Measurements from ENCODE around the gene LAMA2.

GRCh38 chr6:129115471-129115870 is 232.5 kb downstream of the LAMA2 start:
- no peak for TF ChIP-seq POLR2A (IDR thresholded peaks at IDR 0.05)
- TF ChIP-seq, protein P1, sequence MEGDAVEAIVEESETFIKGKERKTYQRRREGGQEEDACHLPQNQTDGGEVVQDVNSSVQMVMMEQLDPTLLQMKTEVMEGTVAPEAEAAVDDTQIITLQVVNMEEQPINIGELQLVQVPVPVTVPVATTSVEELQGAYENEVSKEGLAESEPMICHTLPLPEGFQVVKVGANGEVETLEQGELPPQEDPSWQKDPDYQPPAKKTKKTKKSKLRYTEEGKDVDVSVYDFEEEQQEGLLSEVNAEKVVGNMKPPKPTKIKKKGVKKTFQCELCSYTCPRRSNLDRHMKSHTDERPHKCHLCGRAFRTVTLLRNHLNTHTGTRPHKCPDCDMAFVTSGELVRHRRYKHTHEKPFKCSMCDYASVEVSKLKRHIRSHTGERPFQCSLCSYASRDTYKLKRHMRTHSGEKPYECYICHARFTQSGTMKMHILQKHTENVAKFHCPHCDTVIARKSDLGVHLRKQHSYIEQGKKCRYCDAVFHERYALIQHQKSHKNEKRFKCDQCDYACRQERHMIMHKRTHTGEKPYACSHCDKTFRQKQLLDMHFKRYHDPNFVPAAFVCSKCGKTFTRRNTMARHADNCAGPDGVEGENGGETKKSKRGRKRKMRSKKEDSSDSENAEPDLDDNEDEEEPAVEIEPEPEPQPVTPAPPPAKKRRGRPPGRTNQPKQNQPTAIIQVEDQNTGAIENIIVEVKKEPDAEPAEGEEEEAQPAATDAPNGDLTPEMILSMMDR (IDR thresholded peaks at IDR 0.05) = no peak
